Measurements from ENCODE around the gene ANKS6.

Gene ANKS6

DNA sequence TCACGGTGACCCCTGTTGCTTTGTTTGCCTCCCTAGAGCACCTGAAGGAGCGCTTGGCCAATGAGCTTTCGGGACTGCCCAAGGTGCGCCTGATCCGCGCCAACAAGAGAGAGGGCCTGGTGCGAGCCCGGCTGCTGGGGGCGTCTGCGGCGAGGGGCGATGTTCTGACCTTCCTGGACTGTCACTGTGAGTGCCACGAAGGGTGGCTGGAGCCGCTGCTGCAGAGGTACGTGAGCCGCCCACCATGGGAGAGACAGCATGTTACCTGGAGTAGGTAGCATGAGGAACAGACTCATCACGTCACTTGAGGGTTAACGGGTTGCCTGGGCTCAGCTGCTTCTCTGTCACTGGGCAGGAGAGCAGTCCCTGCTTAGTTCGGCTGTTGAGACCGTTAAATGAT is 30.4 kb upstream of the ANKS6 start:
- no peak for ATAC-seq
- Mint-ChIP-seq H3K4me3 (no peak overlapping the region), H3K36me3 (ENCODE audit: low read depth) (peaks cover 5% of the 10 kb centered on the region), H3K27ac (no peak overlapping the region), H3K27me3 (no peaks in the 10 kb centered on the region), H3K4me1 (no peaks in the 10 kb centered on the region), H3K9me3 (no peaks in the 10 kb centered on the region)
- DNase-seq, result no peak

DNA sequence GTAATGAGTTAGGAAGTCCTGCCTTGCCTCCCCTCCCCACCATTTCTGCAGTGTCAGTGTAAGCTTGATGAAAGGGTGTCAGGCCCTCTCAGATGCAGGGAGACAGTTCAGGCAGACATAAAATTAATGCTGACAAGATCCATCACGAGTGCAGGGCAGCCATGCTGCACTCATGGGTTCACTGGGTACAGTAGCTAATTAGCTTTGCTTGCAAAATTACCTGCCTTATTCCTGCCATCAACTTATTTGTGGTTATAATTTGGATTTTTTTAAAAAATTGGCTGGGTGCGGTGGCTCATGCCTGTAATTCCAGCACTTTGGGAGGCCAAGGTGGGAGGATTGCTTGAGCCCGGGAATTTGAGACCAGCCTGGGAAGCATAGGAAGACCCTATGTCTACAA is 29.1 kb upstream of the ANKS6 start:
- ATAC-seq, result no peak
- no peaks in the 10 kb centered on the region for H3K9me3 Mint-ChIP-seq
- H3K4me1 Mint-ChIP-seq, result no peaks in the 10 kb centered on the region
- no peak overlapping the region for H3K27ac Mint-ChIP-seq
- no peak overlapping the region for H3K4me3 Mint-ChIP-seq
- no peaks in the 10 kb centered on the region for H3K27me3 Mint-ChIP-seq
- H3K36me3 Mint-ChIP-seq (ENCODE audit: low read depth), result peaks cover 7% of the 10 kb centered on the region
- no peak for DNase-seq

DNA sequence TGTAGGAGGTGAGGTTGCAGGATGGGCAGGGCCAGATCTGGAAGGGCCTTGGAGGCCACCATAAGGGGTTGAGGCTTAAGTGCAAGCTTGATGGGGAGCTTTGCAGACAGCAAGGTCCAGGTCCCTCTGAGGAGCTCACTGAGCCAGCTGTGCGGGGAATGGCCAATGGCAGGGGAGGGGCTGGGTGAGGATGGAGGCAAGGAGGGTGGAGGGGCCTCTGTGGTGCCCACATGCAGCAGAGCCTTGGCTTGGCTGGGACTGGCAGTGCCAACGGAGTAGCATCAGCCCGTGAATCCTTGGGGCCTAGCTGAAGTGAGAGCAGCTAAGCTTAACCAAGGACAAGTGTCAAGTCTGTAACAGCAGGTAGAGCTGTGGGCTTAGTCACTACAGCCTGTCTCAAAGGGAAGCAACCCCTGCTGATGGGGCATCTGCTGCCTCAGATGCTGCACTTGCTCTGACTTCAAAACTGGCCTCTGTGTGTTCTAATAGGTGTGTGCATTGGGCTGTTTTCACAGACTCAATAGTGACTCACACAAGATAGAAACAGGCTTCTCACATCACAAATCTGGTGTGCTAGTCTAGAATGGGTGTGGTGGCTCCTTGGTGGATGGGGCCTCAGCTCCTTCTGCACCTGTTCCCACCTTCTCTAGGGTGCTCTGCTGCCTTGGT is 27.4 kb upstream of the ANKS6 start:
- ATAC-seq (no peak), DNase-seq (no peak)
- Mint-ChIP-seq H3K4me3 (no peak overlapping the region), H3K4me1 (no peaks in the 10 kb centered on the region), H3K36me3 (ENCODE audit: low read depth) (peaks cover 2% of the 10 kb centered on the region), H3K27me3 (no peaks in the 10 kb centered on the region), H3K27ac (no peak overlapping the region), H3K9me3 (no peaks in the 10 kb centered on the region)

DNA sequence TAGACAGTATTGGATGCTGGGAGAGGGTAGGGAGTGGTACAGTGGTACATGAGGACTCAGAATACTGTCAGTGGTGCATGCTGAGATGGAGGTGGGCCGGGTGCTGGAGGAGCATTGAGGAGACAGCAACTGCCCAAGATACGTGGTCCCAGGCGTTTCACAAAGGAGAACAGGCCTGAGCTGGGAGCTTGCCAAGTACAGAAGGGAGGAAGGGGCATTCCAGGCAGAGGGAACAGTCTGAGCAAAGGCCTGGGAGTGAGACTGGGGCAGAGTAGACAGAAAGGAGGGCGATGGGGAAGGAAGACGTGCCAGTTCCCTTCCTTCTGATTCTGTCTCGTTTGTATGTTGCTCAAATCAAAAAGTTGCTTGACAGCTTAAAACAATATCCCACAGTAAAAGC is 26.3 kb upstream of the ANKS6 start:
- Mint-ChIP-seq H3K27me3 (no peaks in the 10 kb centered on the region), H3K27ac (no peak overlapping the region), H3K9me3 (no peaks in the 10 kb centered on the region), H3K36me3 (ENCODE audit: low read depth) (peaks cover 6% of the 10 kb centered on the region), H3K4me1 (no peaks in the 10 kb centered on the region), H3K4me3 (no peak overlapping the region)
- DNase-seq (no peak), ATAC-seq (no peak)

DNA sequence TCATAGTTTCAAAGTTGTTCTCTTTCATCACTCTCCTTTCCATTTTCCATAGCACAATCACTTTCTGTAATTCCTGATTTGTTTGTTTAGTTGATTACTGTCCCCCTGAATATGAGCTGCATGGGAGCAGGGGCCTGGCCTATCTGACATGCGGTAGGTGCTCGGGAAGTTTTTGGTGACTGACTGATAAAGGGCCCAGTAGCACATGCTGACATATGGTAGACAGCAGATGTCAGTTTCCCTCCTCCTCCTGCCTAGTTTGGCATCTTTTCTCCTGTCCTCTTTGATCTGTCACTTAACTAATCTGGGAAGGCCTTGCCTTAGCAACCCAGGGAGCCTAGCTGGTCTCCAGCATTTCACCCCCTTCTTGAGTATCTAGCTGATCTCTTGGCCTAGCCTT is 25.5 kb upstream of the ANKS6 start:
- Mint-ChIP-seq H3K4me1 (no peaks in the 10 kb centered on the region), H3K36me3 (ENCODE audit: low read depth) (peaks cover 9% of the 10 kb centered on the region), H3K27ac (peak overlapping the region; percentile 4), H3K9me3 (no peaks in the 10 kb centered on the region), H3K4me3 (no peak overlapping the region), H3K27me3 (no peaks in the 10 kb centered on the region)
- no peak for ATAC-seq
- no peak for DNase-seq

DNA sequence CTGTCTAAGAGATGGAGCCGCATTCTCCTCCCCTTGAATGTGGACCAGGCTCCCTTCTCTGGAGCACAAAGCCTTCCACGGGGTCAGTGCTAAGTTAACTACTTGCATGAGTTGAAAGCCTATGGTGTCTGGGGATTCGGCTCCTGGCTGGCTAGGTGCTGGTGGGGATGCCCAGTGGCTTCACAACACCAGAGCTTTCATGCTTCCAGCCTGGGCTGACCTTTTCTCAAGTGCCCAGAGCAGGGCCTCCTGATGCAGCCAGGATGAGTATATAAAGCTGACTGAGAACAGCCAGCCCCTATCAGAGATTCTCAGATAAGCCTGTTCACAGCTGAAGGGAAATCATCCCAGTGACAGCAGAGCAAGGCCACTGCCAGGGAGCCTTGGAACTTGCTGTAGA is 22.9 kb upstream of the ANKS6 start:
- no peak overlapping the region for H3K27ac Mint-ChIP-seq
- H3K4me1 Mint-ChIP-seq, result peaks cover 2% of the 10 kb centered on the region
- H3K4me3 Mint-ChIP-seq, result no peak overlapping the region
- H3K27me3 Mint-ChIP-seq, result no peaks in the 10 kb centered on the region
- no peaks in the 10 kb centered on the region for H3K9me3 Mint-ChIP-seq
- DNase-seq (no peak), ATAC-seq (no peak)
- H3K36me3 Mint-ChIP-seq (ENCODE audit: low read depth), result peaks cover 9% of the 10 kb centered on the region

DNA sequence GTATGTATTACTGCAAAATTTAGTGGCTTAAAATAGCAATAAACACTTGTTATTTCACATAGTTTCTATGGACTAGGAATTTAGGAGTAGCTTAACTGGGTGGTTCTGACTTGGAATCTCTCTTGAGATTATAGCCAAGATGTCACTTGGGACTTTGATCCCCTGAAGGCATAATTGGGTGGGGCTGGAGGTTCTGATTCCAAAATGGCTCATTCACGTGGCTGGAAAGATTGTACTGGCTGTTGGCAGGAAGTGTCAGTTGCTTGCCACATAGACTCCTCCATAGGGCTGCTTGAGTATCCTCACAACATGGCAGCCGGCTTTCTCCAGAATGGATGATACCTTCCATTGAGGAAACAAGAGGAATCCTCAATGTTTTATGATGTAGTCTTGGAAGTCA is 22.4 kb upstream of the ANKS6 start:
- H3K27me3 Mint-ChIP-seq, result no peaks in the 10 kb centered on the region
- no peak overlapping the region for H3K27ac Mint-ChIP-seq
- no peak for ATAC-seq
- no peaks in the 10 kb centered on the region for H3K9me3 Mint-ChIP-seq
- no peak for DNase-seq
- peaks cover 2% of the 10 kb centered on the region for H3K4me1 Mint-ChIP-seq
- H3K4me3 Mint-ChIP-seq, result no peak overlapping the region
- peaks cover 11% of the 10 kb centered on the region for H3K36me3 Mint-ChIP-seq (ENCODE audit: low read depth)

DNA sequence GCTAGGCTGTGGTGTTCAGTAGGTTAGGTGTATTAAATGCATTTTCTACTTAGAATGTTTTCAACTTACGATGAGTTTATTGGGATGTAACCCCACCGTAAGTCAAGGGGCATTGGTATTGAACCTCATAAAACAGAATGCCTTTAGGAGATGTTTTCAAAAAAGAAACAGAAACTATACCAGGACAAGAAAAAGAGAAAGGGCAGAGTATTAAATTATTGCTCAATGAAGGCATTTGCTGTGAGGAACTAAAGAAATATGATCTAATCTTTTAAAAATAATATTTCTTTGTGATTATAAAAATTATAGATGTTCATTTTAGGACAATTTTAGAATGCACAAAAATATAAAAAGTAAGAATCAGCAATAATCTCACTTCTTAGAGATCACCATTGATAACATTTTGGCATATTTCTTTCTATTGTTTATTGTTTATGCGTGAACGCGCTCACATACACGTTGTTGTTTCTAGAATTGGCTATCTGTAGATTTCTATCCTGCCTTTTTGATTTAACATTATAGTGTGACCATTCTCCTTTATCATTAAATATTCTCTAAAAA is 19.1 kb upstream of the ANKS6 start:
- Mint-ChIP-seq H3K27ac (no peak overlapping the region), H3K4me1 (peaks cover 12% of the 10 kb centered on the region), H3K9me3 (no peaks in the 10 kb centered on the region), H3K36me3 (ENCODE audit: low read depth) (peaks cover 12% of the 10 kb centered on the region), H3K27me3 (no peaks in the 10 kb centered on the region), H3K4me3 (no peak overlapping the region)
- DNase-seq, result no peak
- no peak for ATAC-seq

DNA sequence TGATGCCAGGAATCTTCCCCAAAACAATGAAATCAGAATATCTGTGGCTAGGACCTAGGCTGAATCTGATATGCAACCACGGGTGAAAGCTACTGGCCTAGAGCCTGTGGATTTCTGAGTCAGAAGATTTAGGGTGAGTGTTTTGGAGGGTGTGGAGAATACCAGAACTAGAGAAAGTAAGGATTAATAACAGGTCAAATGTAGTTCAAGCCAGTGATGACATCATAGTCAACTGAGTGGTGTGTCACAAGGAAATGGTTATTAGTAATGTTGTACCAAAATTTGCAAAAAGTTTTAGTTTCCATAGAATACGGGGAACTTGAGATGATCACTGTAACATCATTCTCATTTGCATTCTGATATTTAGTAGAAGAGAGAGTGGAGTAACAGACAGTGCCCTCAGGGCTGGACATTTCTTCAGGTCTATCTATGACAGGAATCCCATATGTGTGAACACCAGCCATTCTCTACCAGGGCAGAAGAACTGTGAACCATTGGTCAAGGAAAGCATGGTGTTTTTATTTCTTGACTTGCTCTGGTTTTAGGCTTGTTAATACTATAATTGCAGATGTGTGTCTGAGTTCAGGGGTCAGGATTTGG is 14.8 kb upstream of the ANKS6 start:
- no peak overlapping the region for H3K27ac Mint-ChIP-seq

DNA sequence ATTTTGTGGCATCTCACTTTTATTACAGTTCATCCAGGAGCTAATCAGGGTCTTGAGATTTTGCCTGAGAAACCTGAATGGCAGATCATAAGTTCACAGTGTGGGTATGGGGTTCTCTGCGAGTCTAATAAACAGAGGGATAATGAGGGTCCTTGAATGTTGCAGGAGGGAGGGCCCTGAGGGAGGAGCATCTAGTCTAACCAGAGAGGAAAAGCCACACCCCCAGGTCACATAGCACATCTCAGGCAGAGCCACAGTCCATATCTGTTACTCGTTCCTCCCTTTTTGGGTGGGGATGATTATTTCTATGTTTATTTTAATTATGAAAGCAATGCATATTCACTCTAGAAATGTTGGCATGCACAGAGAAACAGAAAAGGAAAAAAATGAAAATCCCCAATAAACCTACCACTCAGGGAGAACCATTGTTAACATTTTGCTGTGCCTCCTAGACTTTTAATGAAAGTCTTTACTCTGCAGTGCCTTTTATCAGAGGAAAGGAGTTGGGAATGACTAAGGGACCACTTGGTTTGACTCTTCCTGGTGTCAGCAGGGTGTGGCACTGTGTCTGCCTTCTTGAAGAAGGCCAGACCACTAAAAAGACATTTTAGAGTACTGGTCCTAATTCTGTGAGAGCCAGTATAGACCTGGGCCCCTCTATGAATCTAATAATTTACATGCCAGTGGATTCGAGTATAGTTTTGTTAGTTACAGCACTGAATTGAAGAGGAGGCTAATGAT is 13.9 kb upstream of the ANKS6 start:
- H3K9me3 Mint-ChIP-seq, result no peaks in the 10 kb centered on the region
- no peak for ATAC-seq

More for the DNA sequence above, 14.8 kb upstream of the ANKS6 start:
- no peak overlapping the region for H3K4me3 Mint-ChIP-seq
- DNase-seq (no peak), ATAC-seq (peak; percentile 70)
- H3K36me3 Mint-ChIP-seq (ENCODE audit: low read depth), result peaks cover 5% of the 10 kb centered on the region
- peaks cover 2% of the 10 kb centered on the region for H3K27me3 Mint-ChIP-seq
- H3K4me1 Mint-ChIP-seq, result peaks cover 32% of the 10 kb centered on the region
- H3K9me3 Mint-ChIP-seq, result no peaks in the 10 kb centered on the region

DNA sequence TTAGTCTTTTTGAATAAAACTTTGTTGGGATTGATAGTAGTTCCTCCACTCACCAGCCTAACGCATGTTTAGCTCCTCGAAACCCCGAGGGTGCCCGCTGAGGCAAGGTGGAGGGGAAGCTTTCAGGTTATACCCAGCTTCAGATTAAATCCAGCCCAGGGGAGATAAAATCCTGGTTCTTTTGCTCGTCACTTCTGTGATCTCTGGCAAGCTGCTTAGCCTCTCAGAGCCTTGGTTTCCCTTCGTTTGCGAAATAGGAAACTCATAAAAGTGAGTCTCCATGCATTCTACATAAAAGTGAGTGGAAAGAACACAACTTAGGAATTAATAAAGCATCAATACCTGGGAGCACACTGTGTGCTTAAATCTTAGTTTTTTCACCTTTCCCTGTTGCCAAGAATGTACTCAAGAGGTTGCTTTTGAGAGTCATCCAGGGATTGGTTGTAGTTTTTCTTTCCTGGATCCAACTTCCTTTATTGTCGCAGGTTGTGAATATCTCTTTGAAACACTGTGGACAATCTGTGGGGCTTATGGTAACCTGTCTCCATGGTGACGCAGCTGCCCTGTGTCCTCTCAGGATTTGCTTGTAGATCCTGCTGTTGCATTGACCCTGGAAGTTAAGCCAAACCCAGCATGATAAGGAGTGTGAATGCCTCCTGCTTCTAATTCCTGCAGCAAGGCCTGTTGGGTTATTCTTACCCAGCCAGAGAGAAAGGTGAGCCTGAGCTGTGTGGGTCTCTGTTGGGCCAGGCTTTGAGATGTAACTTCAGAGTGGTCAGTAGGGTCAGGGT is 13.2 kb upstream of the ANKS6 start:
- peaks cover 2% of the 10 kb centered on the region for H3K27me3 Mint-ChIP-seq
- H3K4me3 Mint-ChIP-seq, result peak overlapping the region; percentile 82
- H3K36me3 Mint-ChIP-seq (ENCODE audit: low read depth), result peaks cover 5% of the 10 kb centered on the region
- no peak for ATAC-seq
- H3K27ac Mint-ChIP-seq, result no peak overlapping the region
- peaks cover 31% of the 10 kb centered on the region for H3K4me1 Mint-ChIP-seq
- no peaks in the 10 kb centered on the region for H3K9me3 Mint-ChIP-seq
- no peak for DNase-seq

More for the DNA sequence above, 13.9 kb upstream of the ANKS6 start:
- Mint-ChIP-seq H3K27ac (no peak overlapping the region), H3K4me1 (peaks cover 31% of the 10 kb centered on the region), H3K36me3 (ENCODE audit: low read depth) (peaks cover 5% of the 10 kb centered on the region), H3K4me3 (no peak overlapping the region), H3K27me3 (peaks cover 2% of the 10 kb centered on the region)
- no peak for DNase-seq

DNA sequence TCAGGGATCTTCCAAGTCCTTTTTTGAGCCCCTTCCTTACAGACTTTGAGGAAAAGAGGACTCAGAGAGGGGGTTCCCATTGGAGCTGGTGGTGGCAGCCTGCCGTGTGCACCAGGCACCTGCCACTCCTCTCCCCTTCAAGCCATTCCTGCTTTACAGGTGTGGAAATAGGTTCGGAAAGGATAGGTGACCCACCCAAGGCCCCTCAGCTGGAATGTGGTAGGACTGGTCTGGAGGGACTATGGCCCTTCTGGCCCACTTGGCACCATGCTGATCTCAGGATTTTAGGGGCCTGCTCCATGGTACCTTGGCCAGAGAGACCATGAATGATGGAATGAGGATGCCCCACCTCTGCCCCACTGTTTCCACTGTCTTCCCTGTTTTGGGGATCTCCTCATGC is 12.5 kb upstream of the ANKS6 start:
- ATAC-seq (no peak), DNase-seq (no peak)
- Mint-ChIP-seq H3K27ac (no peak overlapping the region), H3K36me3 (ENCODE audit: low read depth) (peaks cover 2% of the 10 kb centered on the region), H3K4me3 (peak overlapping the region; percentile 82), H3K4me1 (peaks cover 31% of the 10 kb centered on the region), H3K9me3 (no peaks in the 10 kb centered on the region), H3K27me3 (peaks cover 2% of the 10 kb centered on the region)

DNA sequence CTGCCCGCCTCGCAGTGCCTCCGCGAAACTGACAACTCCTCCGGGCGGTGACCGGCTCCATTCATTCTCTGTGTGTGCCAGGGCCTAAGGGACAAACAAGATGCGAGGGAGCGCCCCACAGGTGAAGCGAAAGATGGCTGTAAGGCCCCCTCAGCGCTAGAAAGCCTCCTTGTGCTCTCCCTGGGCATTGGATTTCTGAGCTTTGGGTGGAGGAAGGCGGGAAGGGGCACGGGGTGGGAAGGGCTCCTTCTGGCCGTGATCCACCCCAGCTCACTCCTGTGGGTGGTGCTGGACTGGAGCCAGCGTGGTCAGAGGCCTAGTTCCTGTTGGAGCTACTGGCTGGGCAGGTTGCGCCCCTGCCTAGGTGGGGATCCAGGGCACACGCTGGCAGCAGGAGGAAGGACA is 12.1 kb upstream of the ANKS6 start:
- Mint-ChIP-seq H3K4me1 (peaks cover 31% of the 10 kb centered on the region), H3K27me3 (peaks cover 2% of the 10 kb centered on the region), H3K4me3 (peak overlapping the region; percentile 82), H3K27ac (peak overlapping the region; percentile 35), H3K9me3 (no peaks in the 10 kb centered on the region), H3K36me3 (ENCODE audit: low read depth) (peaks cover 2% of the 10 kb centered on the region)
- peak; percentile 26 for DNase-seq
- no peak for ATAC-seq

DNA sequence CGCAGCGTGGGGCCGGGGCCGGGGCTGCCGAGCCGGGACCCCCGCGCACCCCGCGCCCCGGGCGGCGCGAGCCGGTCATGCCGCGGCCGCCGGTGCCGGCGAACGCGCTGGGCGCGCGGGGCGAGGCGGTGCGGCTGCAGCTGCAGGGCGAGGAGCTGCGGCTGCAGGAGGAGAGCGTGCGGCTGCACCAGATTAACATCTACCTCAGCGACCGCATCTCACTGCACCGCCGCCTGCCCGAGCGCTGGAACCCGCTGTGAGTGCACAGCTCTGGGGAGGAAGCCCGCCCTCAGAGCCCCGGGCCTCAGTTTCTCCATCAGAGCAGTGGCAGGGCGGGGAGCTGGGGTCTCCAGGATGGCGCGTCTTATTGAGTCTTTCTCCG is 11.4 kb upstream of the ANKS6 start:
- ATAC-seq, result peak; percentile 44
- H3K9me3 Mint-ChIP-seq, result no peaks in the 10 kb centered on the region
- peaks cover 2% of the 10 kb centered on the region for H3K36me3 Mint-ChIP-seq (ENCODE audit: low read depth)
- no peak overlapping the region for H3K27ac Mint-ChIP-seq
- peaks cover 31% of the 10 kb centered on the region for H3K4me1 Mint-ChIP-seq
- peak; percentile 38 for DNase-seq
- H3K4me3 Mint-ChIP-seq, result peak overlapping the region; percentile 82
- H3K27me3 Mint-ChIP-seq, result peaks cover 2% of the 10 kb centered on the region
